HG03045 (cell line): ENCODE data around the gene ZNF208.
"Not testable (repeated sequence)": the region's sequence is repeated elsewhere in the genome, so short reads cannot be mapped to it uniquely, and the experiment has no call there.

ENCODE experiments used
- ATAC-seq: cut with Tn5 transposase; IDR thresholded peaks from one replicate; pipeline ENCODE4 v1.9.1; 2021; ENCODE audit warnings: mild to moderate bottlenecking, moderate library complexity; ENCODE audit not compliant: unreplicated experiment

ZNF208 gene

GRCh38 chr19:22010437-22011143, at the start of gene ZNF208:
ZNF208 (minus strand) TSS chr19:22010943; CDS start chr19:22010794, 149 bp downstream.
- not testable (repeated sequence) for ATAC-seq

GRCh38 chr19:22052644-22053013, 41.9 kb upstream of the ZNF208 start:
- ATAC-seq, result peak; percentile 32

- ATAC-seq, result not testable (repeated sequence)
These were observed 30.4 kb upstream of the ZNF208 start for GRCh38 chr19:22041151-22041550.

GRCh38 chr19:22030680-22031079, 19.9 kb upstream of the ZNF208 start:
- no peak for ATAC-seq

- no peak for ATAC-seq
These were observed 15.9 kb upstream of the ZNF208 start for GRCh38 chr19:22026687-22027086.

GRCh38 chr19:22025539-22025938, 14.8 kb upstream of the ZNF208 start:
- not testable (repeated sequence) for ATAC-seq

GRCh38 chr19:21970466-21970865, 40.3 kb downstream of the ZNF208 start:
- no peak for ATAC-seq

- ATAC-seq, result no peak
These were observed 63.0 kb downstream of the ZNF208 start for GRCh38 chr19:21947775-21948174.

- ATAC-seq, result no peak
These were observed 70.1 kb downstream of the ZNF208 start for GRCh38 chr19:21940684-21941083.

GRCh38 chr19:21934593-21934992, 76.2 kb downstream of the ZNF208 start:
- no peak for ATAC-seq

GRCh38 chr19:21934131-21934530, 76.6 kb downstream of the ZNF208 start:
- no peak for ATAC-seq

GRCh38 chr19:21922276-21922675, 88.5 kb downstream of the ZNF208 start:
- no peak for ATAC-seq

- no peak for ATAC-seq
These were observed 89.0 kb downstream of the ZNF208 start for GRCh38 chr19:21921691-21922180.

GRCh38 chr19:21915411-21915810, 95.3 kb downstream of the ZNF208 start:
- no peak for ATAC-seq

- ATAC-seq, result no peak
These were observed 98.1 kb downstream of the ZNF208 start for GRCh38 chr19:21912654-21913053.

GRCh38 chr19:21910318-21910717, 100.4 kb downstream of the ZNF208 start:
- no peak for ATAC-seq

GRCh38 chr19:21908066-21908465, 102.7 kb downstream of the ZNF208 start:
- ATAC-seq, result no peak

- ATAC-seq, result no peak
These were observed 103.2 kb downstream of the ZNF208 start for GRCh38 chr19:21907516-21907915.

- ATAC-seq, result no peak
These were observed 108.2 kb downstream of the ZNF208 start for GRCh38 chr19:21902571-21902970.

GRCh38 chr19:21901861-21902260, 108.9 kb downstream of the ZNF208 start:
- ATAC-seq, result no peak

- no peak for ATAC-seq
These were observed 110.3 kb downstream of the ZNF208 start for GRCh38 chr19:21900401-21900800.

- ATAC-seq, result no peak
These were observed 119.7 kb downstream of the ZNF208 start for GRCh38 chr19:21891086-21891485.

- ATAC-seq, result not testable (repeated sequence)
These were observed 120.7 kb downstream of the ZNF208 start for GRCh38 chr19:21890017-21890416.
